A549 (cell line): ENCODE results near the gene RHBG. TPM values are rescaled to one million over a fixed set of nuclear protein-coding genes. Genes with fewer than 3 reads are reported as not detected.

Experiments
- ATAC-seq, 2 experiments: fragments of 200-7000 bp in 1 of 2; fragments of >200 bp in 1 of 2; cut with Nextera tagmentation in 1 of 2; cut with Tn5 transposase in 1 of 2; 3 replicates each; pipeline versions ENCODE4 v1.8.0 to v1.9.1; 2018 to 2020; ENCODE audit warnings: mild to moderate bottlenecking in 1 of 2, moderate library complexity in 1 of 2
- CTCF ChIA-PET: fragments of 300-600 bp; sonication (Branson Sonifier 250); formaldehyde crosslinking; extraction: SDS; loops from one replicate; lab custom pipeline; 2021; ENCODE audit warnings: antibody characterized with exemption, inconsistent platforms; lab: Yijun Ruan, JAX
- POLR2A ChIA-PET: fragments of 350-600 bp; formaldehyde crosslinking; extraction: SDS; loops from one replicate; lab custom pipeline; 2021; ENCODE audit warnings: antibody characterized with exemption, inconsistent platforms; lab: Yijun Ruan, JAX
- DNase-seq, 2 experiments: peaks; one replicate each; pipeline versions ENCODE4 v3.0.0 to v3.0.0-alpha.2; 2011 to 2016; ENCODE audit warnings: low read depth in 1 of 2, low spot score in 1 of 2
- FAIRE-seq: peaks from 2 replicates; lab custom pipeline; 2011; peaks lifted over from hg19 to GRCh38; lab: Jason Lieb, UNC
- H3K27ac ChIP-seq, 2 experiments: fragments of >200 bp; sonication (Bioruptor Twin); formaldehyde crosslinking; 3 replicates each; pipeline ENCODE4 v1.5.1; 2016 to 2017
- H3K4me1 ChIP-seq: fragments of >200 bp; sonication (Bioruptor Twin); formaldehyde crosslinking; 3 replicates; pipeline ENCODE4 v1.6.1; 2016
- H3K4me2 ChIP-seq: fragments of >200 bp; sonication (Bioruptor Twin); formaldehyde crosslinking; 3 replicates; pipeline ENCODE4 v1.6.1; 2016
- H3K4me3 ChIP-seq: fragments of >200 bp; sonication (Bioruptor Twin); formaldehyde crosslinking; 3 replicates; pipeline ENCODE4 v1.5.1; 2016
- H3K9me3 ChIP-seq: fragments of >200 bp; sonication (Bioruptor Twin); formaldehyde crosslinking; 3 replicates; pipeline ENCODE4 v1.6.1; 2016
- BHLHE40 ChIP-seq: IDR thresholded peaks from 2 replicates; pipeline ENCODE4 v1.6.1; 2012; ENCODE audit warnings: low read depth, low read length, inconsistent platforms
- EHF ChIP-seq: fragments of 250-450 bp; sonication (Bioruptor Pico); IDR thresholded peaks from 2 replicates; pipeline ENCODE4 v1.5.0; 2020; ENCODE audit warnings: mild to moderate bottlenecking
- EP300 ChIP-seq, 2 experiments: fragments of >200 bp; sonication (Bioruptor Twin); formaldehyde crosslinking; IDR thresholded peaks; 2 replicates in 1 of 2; 3 replicates in 1 of 2; pipeline ENCODE4 v1.6.1; 2016 to 2017
- ESRRA ChIP-seq: fragments of 150-350 bp; IDR thresholded peaks from 2 replicates; pipeline ENCODE4 v1.6.1; 2014; ENCODE audit warnings: mild to moderate bottlenecking, low read length, borderline replicate concordance
- FOXS1 ChIP-seq: fragments of 250-450 bp; sonication (Bioruptor Pico); IDR thresholded peaks from 2 replicates; pipeline ENCODE4 v1.5.0; 2020; ENCODE audit warnings: mild to moderate bottlenecking, moderate library complexity
- HDAC2 ChIP-seq: fragments of 200-600 bp; sonication (generic); IDR thresholded peaks from 2 replicates; pipeline ENCODE4 v1.6.1; 2016
- HOXB13 ChIP-seq: fragments of 250-450 bp; sonication (Bioruptor Pico); IDR thresholded peaks from 2 replicates; pipeline ENCODE4 v1.5.0; 2020; ENCODE audit warnings: low read depth, mild to moderate bottlenecking, moderate library complexity
- JUNB ChIP-seq: fragments of >200 bp; sonication (Bioruptor Twin); formaldehyde crosslinking; IDR thresholded peaks from 2 replicates; pipeline ENCODE4 v1.6.1; 2016
- KDM5A ChIP-seq: fragments of 200-600 bp; sonication (generic); IDR thresholded peaks from 2 replicates; pipeline ENCODE4 v1.6.1; 2016; ENCODE audit warnings: antibody characterized with exemption, mild to moderate bottlenecking
- MAZ ChIP-seq: fragments of 150-350 bp; IDR thresholded peaks from 2 replicates; pipeline ENCODE4 v1.6.1; 2014; ENCODE audit warnings: antibody characterized with exemption, low read depth, low read length, borderline replicate concordance
- MYC ChIP-seq: IDR thresholded peaks from 2 replicates; pipeline ENCODE4 v1.6.1; 2012; ENCODE audit warnings: mild to moderate bottlenecking, inconsistent platforms, low read length, improper control_type of control experiment, borderline replicate concordance
- NFE2L2 ChIP-seq: fragments of 150-350 bp; conservative IDR thresholded peaks from 2 replicates; pipeline ENCODE4 v1.6.1; 2014; ENCODE audit warnings: low read length
- NR3C1 ChIP-seq: fragments of >200 bp; sonication (Bioruptor Twin); formaldehyde crosslinking; IDR thresholded peaks from 3 replicates; pipeline ENCODE4 v1.6.1; 2017
- RCOR1 ChIP-seq: fragments of 150-350 bp; IDR thresholded peaks from 2 replicates; pipeline ENCODE4 v1.6.1; 2014; ENCODE audit warnings: antibody characterized with exemption, low read length, low read depth
- SMC3 ChIP-seq: fragments of >200 bp; sonication (Bioruptor Twin); formaldehyde crosslinking; IDR thresholded peaks from 3 replicates; pipeline ENCODE4 v1.6.1; 2018; ENCODE audit warnings: inconsistent platforms
- SREBF2 ChIP-seq: fragments of 450-650 bp; IDR thresholded peaks from 2 replicates; pipeline ENCODE4 v1.6.1; 2014; ENCODE audit warnings: mild to moderate bottlenecking, moderate library complexity
- TFCP2L1 ChIP-seq: fragments of 250-450 bp; sonication (Bioruptor Pico); IDR thresholded peaks from 2 replicates; pipeline ENCODE4 v1.5.0; 2021; ENCODE audit warnings: mild to moderate bottlenecking
- ZFP36 ChIP-seq: fragments of 450-650 bp; IDR thresholded peaks from 2 replicates; pipeline ENCODE4 v1.6.1; 2014; ENCODE audit warnings: borderline replicate concordance; ENCODE audit not compliant: partially characterized antibody
- ZNF302 ChIP-seq: fragments of 250-450 bp; sonication (Bioruptor Pico); IDR thresholded peaks from 2 replicates; pipeline ENCODE4 v1.9.0; 2021; ENCODE audit warnings: inconsistent platforms, mild to moderate bottlenecking, moderate library complexity
- ZSCAN20 ChIP-seq: fragments of 250-450 bp; sonication (Bioruptor Pico); IDR thresholded peaks from 2 replicates; pipeline ENCODE4 v1.8.0; 2022; ENCODE audit warnings: mild to moderate bottlenecking, moderate library complexity
- WGBS: methylation state at CpG from one replicate; pipeline ENCODE4 v1.1.6; 2017; ENCODE audit errors: missing lambda C conversion rate; 5-methylcytosine and 5-hydroxymethylcytosine counted together
- polyA plus RNA-seq, 4 experiments: library from polyadenylated mRNA; depleted of rRNA in 3 of 4; stranded (reverse); fragments of >200 nt; fragmentation: RNase III in 1 of 4; extraction: RNeasy Plus Mini Kit Qiagen cat#74134 plus additional on column Dnase treatment in 1 of 4; gene quantifications; 2 replicates in 3 of 4; 3 replicates in 1 of 4; pipeline ENCODE4 v1.2.3, GENCODE V29; 2011 to 2017
- TF ChIP-seq, protein P1 (sequence below): fragments of >200 bp; sonication (Bioruptor Twin); formaldehyde crosslinking; IDR thresholded peaks from 2 replicates; pipeline ENCODE4 v1.6.1; 2016
- TF ChIP-seq, protein P2 (sequence below): IDR thresholded peaks from 2 replicates; pipeline ENCODE4 v1.6.1; 2012; ENCODE audit warnings: low read depth, borderline replicate concordance
- TF ChIP-seq, protein P3 (sequence below): fragments of 250-450 bp; sonication (Bioruptor Pico); IDR thresholded peaks from 2 replicates; pipeline ENCODE4 v1.5.0; 2021; ENCODE audit warnings: mild to moderate bottlenecking, moderate library complexity, borderline replicate concordance
- TF ChIP-seq, protein P4 (sequence below): IDR thresholded peaks from 2 replicates; pipeline ENCODE4 v1.6.1; 2012
- TF ChIP-seq, protein P5 (sequence below): IDR thresholded peaks from 2 replicates; pipeline ENCODE4 v1.6.1; 2012
- TF ChIP-seq, protein P6 (sequence below): fragments of 450-650 bp; IDR thresholded peaks from 2 replicates; pipeline ENCODE4 v1.6.1; 2014; ENCODE audit warnings: antibody characterized with exemption

The RHBG gene
- polyA plus RNA-seq, 2 of the 4 experiments (the other 2 are of a cell fraction), result 0.06 TPM; not detected in 1

DNA sequence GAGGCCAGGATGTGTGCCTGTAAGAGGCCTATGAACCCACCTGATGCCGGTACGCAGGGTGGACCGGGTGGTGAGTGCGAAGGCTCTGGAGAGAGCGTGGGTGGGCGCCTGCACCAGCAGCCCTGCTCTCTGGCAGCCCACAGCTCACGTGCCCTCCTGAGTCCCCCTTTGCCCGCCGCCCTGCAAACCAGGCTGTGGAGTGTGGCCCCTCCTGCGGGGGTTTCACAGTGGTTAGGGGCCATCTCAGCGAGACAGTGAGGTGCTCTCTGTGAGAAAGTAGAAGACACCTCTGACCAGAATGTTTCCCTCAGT, 22.3 kb downstream of the RHBG start:
- Histone ChIP-seq H3K9me3 (no peaks in the 10 kb centered on the region), H3K4me2 (no peak overlapping the region), H3K27ac (peak overlapping the region in 1 of 2 experiments; percentile 52; a peak in 1 of 6 replicates), H3K4me3 (no peak overlapping the region), H3K4me1 (peaks cover 8% of the 10 kb centered on the region; the same call in 1 of the 3 replicates)
- DNase-seq (no peak), ATAC-seq (no peak), FAIRE-seq (no peak)
- WGBS, result 89% methylated on average over 11 of the region's 11 CpGs
- TF ChIP-seq NR3C1 (no peak), ZNF302 (CRISPR knock-in tag) (no peak), JUNB (no peak), RCOR1 (no peak), TFCP2L1 (CRISPR knock-in tag) (no peak), ESRRA (no peak), KDM5A (no peak), FOXS1 (CRISPR knock-in tag) (no peak), MYC (no peak), ZSCAN20 (CRISPR knock-in tag) (no peak), MAZ (no peak), ZFP36 (no peak), HOXB13 (CRISPR knock-in tag) (no peak), NFE2L2 (no peak), HDAC2 (no peak), EHF (CRISPR knock-in tag) (no peak)
- TF ChIP-seq, protein P1, sequence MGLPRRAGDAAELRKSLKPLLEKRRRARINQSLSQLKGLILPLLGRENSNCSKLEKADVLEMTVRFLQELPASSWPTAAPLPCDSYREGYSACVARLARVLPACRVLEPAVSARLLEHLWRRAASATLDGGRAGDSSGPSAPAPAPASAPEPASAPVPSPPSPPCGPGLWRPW, result no peak
- TF ChIP-seq, protein P2, sequence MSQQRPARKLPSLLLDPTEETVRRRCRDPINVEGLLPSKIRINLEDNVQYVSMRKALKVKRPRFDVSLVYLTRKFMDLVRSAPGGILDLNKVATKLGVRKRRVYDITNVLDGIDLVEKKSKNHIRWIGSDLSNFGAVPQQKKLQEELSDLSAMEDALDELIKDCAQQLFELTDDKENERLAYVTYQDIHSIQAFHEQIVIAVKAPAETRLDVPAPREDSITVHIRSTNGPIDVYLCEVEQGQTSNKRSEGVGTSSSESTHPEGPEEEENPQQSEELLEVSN, result no peak
- TF ChIP-seq, protein P3, sequence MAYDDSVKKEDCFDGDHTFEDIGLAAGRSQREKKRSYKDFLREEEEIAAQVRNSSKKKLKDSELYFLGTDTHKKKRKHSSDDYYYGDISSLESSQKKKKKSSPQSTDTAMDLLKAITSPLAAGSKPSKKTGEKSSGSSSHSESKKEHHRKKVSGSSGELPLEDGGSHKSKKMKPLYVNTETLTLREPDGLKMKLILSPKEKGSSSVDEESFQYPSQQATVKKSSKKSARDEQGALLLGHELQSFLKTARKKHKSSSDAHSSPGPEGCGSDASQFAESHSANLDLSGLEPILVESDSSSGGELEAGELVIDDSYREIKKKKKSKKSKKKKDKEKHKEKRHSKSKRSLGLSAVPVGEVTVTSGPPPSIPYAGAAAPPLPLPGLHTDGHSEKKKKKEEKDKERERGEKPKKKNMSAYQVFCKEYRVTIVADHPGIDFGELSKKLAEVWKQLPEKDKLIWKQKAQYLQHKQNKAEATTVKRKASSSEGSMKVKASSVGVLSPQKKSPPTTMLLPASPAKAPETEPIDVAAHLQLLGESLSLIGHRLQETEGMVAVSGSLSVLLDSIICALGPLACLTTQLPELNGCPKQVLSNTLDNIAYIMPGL (CRISPR knock-in tag), result no peak
- POLR2A ChIA-PET, result no interaction called here
- CTCF ChIA-PET, result interaction anchor here (1.3 to 31.5 kb wide), 5 partner anchors 7 to 57 kb away, joined by 3 to 543 read pairs (median 487); no protein-coding TSS in a partner anchor

DNA sequence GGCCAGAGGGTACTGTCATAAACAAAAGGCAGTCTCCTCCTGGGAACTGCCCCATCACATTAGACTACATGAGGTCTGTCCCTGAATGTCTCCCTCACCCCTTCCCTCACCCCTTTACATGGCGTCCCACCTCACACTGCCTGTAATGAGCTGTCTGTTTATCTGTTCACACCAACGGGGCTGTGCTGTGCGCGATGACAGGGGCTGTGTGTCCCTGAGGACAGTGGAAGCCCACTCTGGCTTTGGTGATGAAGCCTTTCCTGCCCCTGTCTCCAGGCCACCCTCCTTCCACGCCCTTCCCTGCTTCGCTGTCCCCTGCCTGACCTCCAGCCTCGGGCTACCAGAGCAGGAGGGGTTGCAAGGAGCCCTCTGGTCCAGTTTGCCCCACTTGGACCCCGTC, 22.7 kb downstream of the RHBG start:
- TF ChIP-seq, protein P4, sequence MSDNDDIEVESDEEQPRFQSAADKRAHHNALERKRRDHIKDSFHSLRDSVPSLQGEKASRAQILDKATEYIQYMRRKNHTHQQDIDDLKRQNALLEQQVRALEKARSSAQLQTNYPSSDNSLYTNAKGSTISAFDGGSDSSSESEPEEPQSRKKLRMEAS, result no peak
- TF ChIP-seq SREBF2, result no peak
- TF ChIP-seq, protein P1, result no peak
- no peak for TF ChIP-seq EP300 (IDR thresholded peaks at IDR 0.05)
- TF ChIP-seq SMC3, result no peak
- TF ChIP-seq ZNF302 (CRISPR knock-in tag), result no peak
- TF ChIP-seq, protein P5, sequence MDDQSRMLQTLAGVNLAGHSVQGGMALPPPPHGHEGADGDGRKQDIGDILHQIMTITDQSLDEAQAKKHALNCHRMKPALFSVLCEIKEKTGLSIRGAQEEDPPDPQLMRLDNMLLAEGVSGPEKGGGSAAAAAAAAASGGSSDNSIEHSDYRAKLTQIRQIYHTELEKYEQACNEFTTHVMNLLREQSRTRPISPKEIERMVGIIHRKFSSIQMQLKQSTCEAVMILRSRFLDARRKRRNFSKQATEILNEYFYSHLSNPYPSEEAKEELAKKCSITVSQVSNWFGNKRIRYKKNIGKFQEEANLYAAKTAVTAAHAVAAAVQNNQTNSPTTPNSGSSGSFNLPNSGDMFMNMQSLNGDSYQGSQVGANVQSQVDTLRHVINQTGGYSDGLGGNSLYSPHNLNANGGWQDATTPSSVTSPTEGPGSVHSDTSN, result no peak
- no peak for TF ChIP-seq BHLHE40
- no peak for TF ChIP-seq KDM5A
- TF ChIP-seq, protein P6, sequence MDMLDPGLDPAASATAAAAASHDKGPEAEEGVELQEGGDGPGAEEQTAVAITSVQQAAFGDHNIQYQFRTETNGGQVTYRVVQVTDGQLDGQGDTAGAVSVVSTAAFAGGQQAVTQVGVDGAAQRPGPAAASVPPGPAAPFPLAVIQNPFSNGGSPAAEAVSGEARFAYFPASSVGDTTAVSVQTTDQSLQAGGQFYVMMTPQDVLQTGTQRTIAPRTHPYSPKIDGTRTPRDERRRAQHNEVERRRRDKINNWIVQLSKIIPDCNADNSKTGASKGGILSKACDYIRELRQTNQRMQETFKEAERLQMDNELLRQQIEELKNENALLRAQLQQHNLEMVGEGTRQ, result no peak
- TF ChIP-seq, all 56 proteins: peak for 0
- H3K9me3 ChIP-seq, result no peaks in the 10 kb centered on the region
- peaks cover 8% of the 10 kb centered on the region; the same call in 1 of the 3 replicates for H3K4me1 ChIP-seq
- FAIRE-seq (no peak), ATAC-seq (no peak; a peak in 2 of 6 replicates), DNase-seq (no peak)
- WGBS, result 80% methylated on average over 8 of the region's 8 CpGs
- no peak overlapping the region for H3K4me3 ChIP-seq
- peak overlapping the region in 1 of 2 experiments; percentile 52; a peak in 2 of 6 replicates for H3K27ac ChIP-seq
- POLR2A ChIA-PET, result no interaction called here
- CTCF ChIA-PET, result interaction anchor here (0.8 to 31.5 kb wide), 5 partner anchors 7 to 266 kb away, joined by 3 to 543 read pairs (median 487); no protein-coding TSS in a partner anchor
- no peak overlapping the region for H3K4me2 ChIP-seq
